GM12865 (cell line): ENCODE measurements around the gene MRPL52.

Experiments
- DNase-seq: peaks from one replicate; pipeline ENCODE4 v3.0.0; 2010; ENCODE audit warnings: low read depth
- H3K4me3 ChIP-seq: 2 replicates; pipeline ENCODE4 v1.5.1; 2011; ENCODE audit warnings: mild to moderate bottlenecking, low read depth, low read length, control low read depth
- TF ChIP-seq, protein P1 (sequence below): IDR thresholded peaks from 2 replicates; pipeline ENCODE4 v1.5.1; 2011; ENCODE audit warnings: low read length, control low read depth, low read depth, inconsistent platforms; ENCODE audit not compliant: insufficient read depth; ENCODE audit errors: missing control alignments

The MRPL52 gene

GRCh38 chr14:22865424-22866405, 36.0 kb downstream of the MRPL52 start:
- no peak for DNase-seq
- no peak overlapping the region for H3K4me3 ChIP-seq
- TF ChIP-seq, protein P1, sequence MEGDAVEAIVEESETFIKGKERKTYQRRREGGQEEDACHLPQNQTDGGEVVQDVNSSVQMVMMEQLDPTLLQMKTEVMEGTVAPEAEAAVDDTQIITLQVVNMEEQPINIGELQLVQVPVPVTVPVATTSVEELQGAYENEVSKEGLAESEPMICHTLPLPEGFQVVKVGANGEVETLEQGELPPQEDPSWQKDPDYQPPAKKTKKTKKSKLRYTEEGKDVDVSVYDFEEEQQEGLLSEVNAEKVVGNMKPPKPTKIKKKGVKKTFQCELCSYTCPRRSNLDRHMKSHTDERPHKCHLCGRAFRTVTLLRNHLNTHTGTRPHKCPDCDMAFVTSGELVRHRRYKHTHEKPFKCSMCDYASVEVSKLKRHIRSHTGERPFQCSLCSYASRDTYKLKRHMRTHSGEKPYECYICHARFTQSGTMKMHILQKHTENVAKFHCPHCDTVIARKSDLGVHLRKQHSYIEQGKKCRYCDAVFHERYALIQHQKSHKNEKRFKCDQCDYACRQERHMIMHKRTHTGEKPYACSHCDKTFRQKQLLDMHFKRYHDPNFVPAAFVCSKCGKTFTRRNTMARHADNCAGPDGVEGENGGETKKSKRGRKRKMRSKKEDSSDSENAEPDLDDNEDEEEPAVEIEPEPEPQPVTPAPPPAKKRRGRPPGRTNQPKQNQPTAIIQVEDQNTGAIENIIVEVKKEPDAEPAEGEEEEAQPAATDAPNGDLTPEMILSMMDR, result peak; percentile 25

GRCh38 chr14:22866874-22867273, 37.2 kb downstream of the MRPL52 start:
- no peak for DNase-seq
- TF ChIP-seq, protein P1, result no peak
- H3K4me3 ChIP-seq, result no peak overlapping the region

- TF ChIP-seq, protein P1, result no peak
- DNase-seq, result peak; percentile 81
Measured at GRCh38 chr14:22870811-22871223, 41.1 kb downstream of the MRPL52 start.

DNA sequence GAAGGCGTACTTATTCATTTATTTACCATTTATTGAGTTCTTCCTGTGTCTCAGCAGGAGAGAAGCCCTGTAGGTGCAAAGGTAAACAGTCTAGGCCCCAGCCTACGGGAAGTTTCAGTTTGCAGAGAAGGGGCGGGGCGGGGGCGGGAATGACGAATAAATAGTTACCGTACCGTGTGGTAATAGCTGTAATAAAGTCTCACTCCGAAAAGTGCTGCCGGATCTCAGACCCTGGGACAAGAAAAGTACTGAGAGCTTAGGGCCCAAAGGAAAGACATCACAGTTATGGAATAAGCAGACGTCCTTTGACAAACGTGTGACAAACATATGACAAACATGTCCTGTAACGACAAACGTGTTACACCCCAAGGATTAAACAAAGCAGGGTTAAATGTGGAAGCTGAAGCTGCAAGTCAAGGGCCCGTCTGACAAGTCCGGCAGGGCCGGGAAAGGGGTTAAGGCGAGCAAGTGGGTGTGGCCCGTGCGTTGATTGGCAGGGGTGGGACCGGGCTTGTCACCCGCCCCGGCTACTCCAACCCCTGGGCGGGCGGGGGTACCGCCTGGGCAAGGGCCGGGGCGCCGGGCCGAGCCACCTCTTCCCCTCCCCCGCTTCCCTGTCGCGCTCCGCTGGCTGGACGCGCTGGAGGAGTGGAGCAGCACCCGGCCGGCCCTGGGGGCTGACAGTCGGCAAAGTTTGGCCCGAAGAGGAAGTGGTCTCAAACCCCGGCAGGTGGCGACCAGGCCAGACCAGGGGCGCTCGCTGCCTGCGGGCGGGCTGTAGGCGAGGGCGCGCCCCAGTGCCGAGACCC, 41.7 kb downstream of the MRPL52 start, which contains the start of gene LRP10:
Gene LRP10, plus strand, starts transcription at position 517 of the 809 bp plus-strand sequence. CDS start 564 bp downstream, outside the sequence.
- H3K4me3 ChIP-seq, result peak within 1 kb of the TSS; percentile 70
- TF ChIP-seq, protein P1, result no peak
- DNase-seq, result peak; percentile 94

More at GRCh38 chr14:22870811-22871223, 41.1 kb downstream of the MRPL52 start:
- H3K4me3 ChIP-seq, result peak overlapping the region; percentile 70

DNA sequence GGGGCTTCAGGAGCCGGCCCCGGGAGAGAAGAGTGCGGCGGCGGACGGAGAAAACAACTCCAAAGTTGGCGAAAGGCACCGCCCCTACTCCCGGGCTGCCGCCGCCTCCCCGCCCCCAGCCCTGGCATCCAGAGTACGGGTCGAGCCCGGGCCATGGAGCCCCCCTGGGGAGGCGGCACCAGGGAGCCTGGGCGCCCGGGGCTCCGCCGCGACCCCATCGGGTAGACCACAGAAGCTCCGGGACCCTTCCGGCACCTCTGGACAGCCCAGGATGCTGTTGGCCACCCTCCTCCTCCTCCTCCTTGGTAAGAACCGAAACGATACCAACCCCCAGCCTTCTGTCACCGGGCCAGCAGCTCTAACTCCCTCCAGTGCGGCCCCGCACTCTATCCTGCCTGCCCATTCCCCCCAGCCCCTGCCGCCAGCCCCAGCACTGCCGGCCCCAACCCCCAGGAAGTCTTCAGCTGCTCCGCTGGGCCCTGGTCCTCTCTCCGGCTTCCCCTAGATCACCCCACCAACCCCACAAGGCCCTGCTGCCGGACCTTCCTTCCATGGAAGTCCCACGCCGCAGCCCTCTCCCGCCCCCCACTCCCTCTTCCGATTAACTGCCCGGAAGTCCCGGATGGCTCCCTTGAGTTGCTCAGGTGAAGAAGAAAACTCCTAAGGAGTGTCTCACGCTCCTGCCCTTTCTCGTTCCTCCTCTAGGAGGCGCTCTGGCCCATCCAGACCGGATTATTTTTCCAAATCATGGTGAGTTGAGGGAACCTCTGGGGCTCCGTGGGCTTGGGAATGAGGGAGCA, 42.5 kb downstream of the MRPL52 start:
- TF ChIP-seq, protein P1, result peak; percentile 95
- H3K4me3 ChIP-seq, result peak overlapping the region; percentile 70
- DNase-seq, result peak; percentile 82
